ENCODE measurements around the gene NBL1.

NBL1 gene

DNA sequence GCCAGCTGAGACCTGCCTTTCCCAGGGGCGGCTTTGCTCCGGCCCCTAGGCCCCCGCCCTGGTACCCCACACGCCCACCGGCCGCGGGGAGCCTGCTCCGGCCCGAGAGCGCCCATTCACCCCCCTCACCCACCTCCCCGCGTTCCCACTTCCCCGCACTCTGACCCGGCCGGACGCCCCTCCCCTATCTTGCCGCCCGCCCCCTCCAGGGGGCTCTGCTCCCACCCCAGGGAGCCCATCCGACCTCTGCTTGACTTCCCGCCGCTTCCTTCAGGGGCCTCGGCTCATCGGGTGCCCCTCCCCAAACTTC, 21.0 kb downstream of the NBL1 start:
- no peaks in the 10 kb centered on the region for H3K4me1 ChIP-seq
- TF ChIP-seq, protein P1, sequence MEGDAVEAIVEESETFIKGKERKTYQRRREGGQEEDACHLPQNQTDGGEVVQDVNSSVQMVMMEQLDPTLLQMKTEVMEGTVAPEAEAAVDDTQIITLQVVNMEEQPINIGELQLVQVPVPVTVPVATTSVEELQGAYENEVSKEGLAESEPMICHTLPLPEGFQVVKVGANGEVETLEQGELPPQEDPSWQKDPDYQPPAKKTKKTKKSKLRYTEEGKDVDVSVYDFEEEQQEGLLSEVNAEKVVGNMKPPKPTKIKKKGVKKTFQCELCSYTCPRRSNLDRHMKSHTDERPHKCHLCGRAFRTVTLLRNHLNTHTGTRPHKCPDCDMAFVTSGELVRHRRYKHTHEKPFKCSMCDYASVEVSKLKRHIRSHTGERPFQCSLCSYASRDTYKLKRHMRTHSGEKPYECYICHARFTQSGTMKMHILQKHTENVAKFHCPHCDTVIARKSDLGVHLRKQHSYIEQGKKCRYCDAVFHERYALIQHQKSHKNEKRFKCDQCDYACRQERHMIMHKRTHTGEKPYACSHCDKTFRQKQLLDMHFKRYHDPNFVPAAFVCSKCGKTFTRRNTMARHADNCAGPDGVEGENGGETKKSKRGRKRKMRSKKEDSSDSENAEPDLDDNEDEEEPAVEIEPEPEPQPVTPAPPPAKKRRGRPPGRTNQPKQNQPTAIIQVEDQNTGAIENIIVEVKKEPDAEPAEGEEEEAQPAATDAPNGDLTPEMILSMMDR (IDR thresholded peaks at IDR 0.05), result no peak
- no peaks in the 10 kb centered on the region for H3K36me3 ChIP-seq (ENCODE audit: control insufficient read depth, insufficient read depth, low read length)
- H3K9ac ChIP-seq, result no peak overlapping the region
- H3K79me2 ChIP-seq, result no peaks in the 10 kb centered on the region
- no peaks in the 10 kb centered on the region for H3K9me3 ChIP-seq (ENCODE audit: control insufficient read depth, low read length)
- no peak overlapping the region for H2AFZ ChIP-seq
- H3K4me3 ChIP-seq (ENCODE audit: low read depth, low read length), result no peak overlapping the region
- no peaks in the 10 kb centered on the region for H3K27me3 ChIP-seq (ENCODE audit: control insufficient read depth, insufficient read depth, low read length)
- no peak overlapping the region for H3K27ac ChIP-seq
- H3K4me2 ChIP-seq (ENCODE audit: low read length), result no peak overlapping the region

DNA sequence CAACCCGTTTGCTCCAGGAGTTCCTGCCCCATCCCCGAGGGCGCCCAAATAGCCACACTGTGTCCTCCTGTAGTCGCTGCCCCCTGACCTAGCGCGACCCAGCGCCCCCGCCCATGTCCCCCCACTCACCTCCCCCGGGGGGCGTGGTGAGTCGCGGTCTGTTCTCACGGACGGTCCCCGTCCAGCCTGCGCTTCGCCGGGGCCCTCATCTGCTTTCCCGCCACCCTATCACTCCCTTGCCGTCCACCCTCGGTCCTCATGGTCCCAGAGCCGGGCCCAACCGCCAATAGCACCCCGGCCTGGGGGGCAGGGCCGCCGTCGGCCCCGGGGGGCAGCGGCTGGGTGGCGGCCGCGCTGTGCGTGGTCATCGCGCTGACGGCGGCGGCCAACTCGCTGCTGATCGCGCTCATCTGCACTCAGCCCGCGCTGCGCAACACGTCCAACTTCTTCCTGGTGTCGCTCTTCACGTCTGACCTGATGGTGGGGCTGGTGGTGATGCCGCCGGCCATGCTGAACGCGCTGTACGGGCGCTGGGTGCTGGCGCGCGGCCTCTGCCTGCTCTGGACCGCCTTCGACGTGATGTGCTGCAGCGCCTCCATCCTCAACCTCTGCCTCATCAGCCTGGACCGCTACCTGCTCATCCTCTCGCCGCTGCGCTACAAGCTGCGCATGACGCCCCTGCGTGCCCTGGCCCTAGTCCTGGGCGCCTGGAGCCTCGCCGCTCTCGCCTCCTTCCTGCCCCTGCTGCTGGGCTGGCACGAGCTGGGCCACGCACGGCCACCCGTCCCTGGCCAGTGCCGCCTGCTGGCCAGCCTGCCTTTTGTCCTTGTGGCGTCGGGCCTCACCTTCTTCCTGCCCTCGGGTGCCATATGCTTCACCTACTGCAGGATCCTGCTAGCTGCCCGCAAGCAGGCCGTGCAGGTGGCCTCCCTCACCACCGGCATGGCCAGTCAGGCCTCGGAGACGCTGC, 21.7 kb downstream of the NBL1 start:
- H3K27ac ChIP-seq, result no peak overlapping the region
- no peaks in the 10 kb centered on the region for H3K36me3 ChIP-seq (ENCODE audit: control insufficient read depth, insufficient read depth, low read length)

GRCh38 chr1:19668888-19669287, 24.8 kb downstream of the NBL1 start:
- no peak overlapping the region for H2AFZ ChIP-seq
- no peak overlapping the region for H3K9ac ChIP-seq
- no peaks in the 10 kb centered on the region for H3K36me3 ChIP-seq (ENCODE audit: control insufficient read depth, insufficient read depth, low read length)
- no peaks in the 10 kb centered on the region for H3K4me1 ChIP-seq
- no peak overlapping the region for H3K4me2 ChIP-seq (ENCODE audit: low read length)
- H3K9me3 ChIP-seq (ENCODE audit: control insufficient read depth, low read length), result no peaks in the 10 kb centered on the region
- H3K79me2 ChIP-seq, result no peaks in the 10 kb centered on the region
- no peak overlapping the region for H3K4me3 ChIP-seq (ENCODE audit: low read depth, low read length)
- H3K27ac ChIP-seq, result no peak overlapping the region
- H3K27me3 ChIP-seq (ENCODE audit: control insufficient read depth, insufficient read depth, low read length), result no peaks in the 10 kb centered on the region
- TF ChIP-seq, protein P1 (IDR thresholded peaks at IDR 0.05), result no peak

More for the DNA sequence above, 21.7 kb downstream of the NBL1 start:
- Histone ChIP-seq H3K4me3 (ENCODE audit: low read depth, low read length) (no peak overlapping the region), H3K4me2 (ENCODE audit: low read length) (no peak overlapping the region), H2AFZ (no peak overlapping the region), H3K27me3 (ENCODE audit: control insufficient read depth, insufficient read depth, low read length) (no peaks in the 10 kb centered on the region), H3K9me3 (ENCODE audit: control insufficient read depth, low read length) (no peaks in the 10 kb centered on the region), H3K4me1 (no peaks in the 10 kb centered on the region), H3K9ac (no peak overlapping the region), H3K79me2 (no peaks in the 10 kb centered on the region)
- TF ChIP-seq, protein P1 (IDR thresholded peaks at IDR 0.05), result no peak

DNA sequence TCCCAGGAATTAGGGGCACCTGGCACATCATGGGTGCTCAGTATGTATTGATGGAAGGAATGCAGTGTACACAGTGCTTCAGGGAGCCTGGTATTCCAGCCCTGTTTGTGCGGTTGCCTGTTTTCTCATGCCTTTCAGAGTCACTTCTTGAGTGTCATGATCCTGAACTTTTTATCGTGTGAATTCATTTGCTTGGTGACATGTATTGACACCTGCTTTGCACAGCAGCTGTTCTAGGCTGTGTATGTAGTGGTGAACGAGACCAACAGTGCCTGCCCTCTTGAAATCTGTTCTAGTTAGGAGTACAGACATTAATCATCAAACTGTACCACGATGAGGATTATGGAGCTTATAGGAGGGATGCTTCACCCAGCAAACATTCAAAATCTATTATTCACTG, 26.7 kb downstream of the NBL1 start:
- no peak overlapping the region for H2AFZ ChIP-seq
- H3K4me3 ChIP-seq (ENCODE audit: low read depth, low read length), result no peak overlapping the region
- TF ChIP-seq, protein P1 (IDR thresholded peaks at IDR 0.05), result no peak
- H3K27ac ChIP-seq, result no peak overlapping the region
- no peaks in the 10 kb centered on the region for H3K27me3 ChIP-seq (ENCODE audit: control insufficient read depth, insufficient read depth, low read length)
- H3K9ac ChIP-seq, result no peak overlapping the region
- no peaks in the 10 kb centered on the region for H3K79me2 ChIP-seq
- H3K4me1 ChIP-seq, result no peaks in the 10 kb centered on the region
- no peaks in the 10 kb centered on the region for H3K36me3 ChIP-seq (ENCODE audit: control insufficient read depth, insufficient read depth, low read length)
- H3K9me3 ChIP-seq (ENCODE audit: control insufficient read depth, low read length), result no peaks in the 10 kb centered on the region
- no peak overlapping the region for H3K4me2 ChIP-seq (ENCODE audit: low read length)

GRCh38 chr1:19672237-19672636, 28.1 kb downstream of the NBL1 start:
- Histone ChIP-seq H3K36me3 (ENCODE audit: control insufficient read depth, insufficient read depth, low read length) (no peaks in the 10 kb centered on the region), H3K9ac (no peak overlapping the region), H3K4me3 (ENCODE audit: low read depth, low read length) (no peak overlapping the region), H3K79me2 (no peaks in the 10 kb centered on the region), H3K27me3 (ENCODE audit: control insufficient read depth, insufficient read depth, low read length) (no peaks in the 10 kb centered on the region), H3K9me3 (ENCODE audit: control insufficient read depth, low read length) (no peaks in the 10 kb centered on the region), H3K4me1 (no peaks in the 10 kb centered on the region), H3K27ac (no peak overlapping the region), H3K4me2 (ENCODE audit: low read length) (no peak overlapping the region), H2AFZ (no peak overlapping the region)
- TF ChIP-seq, protein P1 (IDR thresholded peaks at IDR 0.05), result no peak

Measured in parathyroid adenoma (tissue), 2 donors.